Activated CD4-positive, alpha-beta T cell treated with anti-CD3 and anti-CD28 coated beads, Interleukin-2, amount 10 ng/mL, durations not matched to agents 7 days and 5 days (primary cell): Measurements from ENCODE around the gene ISG20. TPM values are rescaled to one million over a fixed set of nuclear protein-coding genes. Genes with fewer than 3 reads are reported as not detected.

Experiments
- CTCF ChIA-PET: fragments of 350-600 bp; sonication (Branson Sonifier 250); formaldehyde crosslinking; loops from one replicate; lab custom pipeline; 2021; ENCODE audit warnings: antibody characterized with exemption; lab: Charles Lee
- POLR2A ChIA-PET: fragments of 350-600 bp; sonication (Branson Sonifier 250); formaldehyde crosslinking; loops from one replicate; lab custom pipeline; 2021; ENCODE audit warnings: antibody characterized with exemption; lab: Charles Lee
- DNase-seq: peaks from one replicate; pipeline ENCODE4 v3.0.0-alpha.2; 2020
- H3K27ac Mint-ChIP-seq: one replicate; pipeline ENCODE4 v1.8.0; 2021; ENCODE audit warnings: mild to moderate bottlenecking, moderate library complexity, mixed read lengths
- H3K27me3 Mint-ChIP-seq: one replicate; pipeline ENCODE4 v1.8.0; 2021; ENCODE audit warnings: mixed read lengths
- H3K36me3 Mint-ChIP-seq: one replicate; pipeline ENCODE4 v1.8.0; 2021; ENCODE audit warnings: low read depth, mixed read lengths
- H3K4me1 Mint-ChIP-seq: one replicate; pipeline ENCODE4 v1.8.0; 2021; ENCODE audit warnings: mixed read lengths
- H3K4me3 Mint-ChIP-seq: one replicate; pipeline ENCODE4 v1.8.0; 2021; ENCODE audit warnings: mild to moderate bottlenecking, moderate library complexity, mixed read lengths
- H3K9me3 Mint-ChIP-seq: one replicate; pipeline ENCODE4 v1.8.0; 2021; ENCODE audit warnings: mixed read lengths
- total RNA-seq, 2 experiments: library from RNA; stranded (reverse); gene quantifications; one replicate each; pipeline ENCODE4 v1.2.3, GENCODE V29; 2021

Gene ISG20
- total RNA-seq, 2 experiments from 2014 or later, result 206 to 236 TPM

GRCh38 chr15:88622605-88622975 lies 16.2 kb upstream of the ISG20 start:
- peaks cover 62% of the 10 kb centered on the region for H3K4me1 Mint-ChIP-seq
- DNase-seq, result no peak
- no peaks in the 10 kb centered on the region for H3K9me3 Mint-ChIP-seq
- H3K4me3 Mint-ChIP-seq, result peak overlapping the region; percentile 91
- peaks cover 38% of the 10 kb centered on the region for H3K36me3 Mint-ChIP-seq
- POLR2A ChIA-PET, result interaction anchor here (1.0 kb wide), 1 partner anchor 16 kb away, joined by 7 read pairs; the partner anchor contains the start of gene ISG20
- H3K27ac Mint-ChIP-seq, result peak overlapping the region; percentile 93
- CTCF ChIA-PET, result interaction anchor here (1.2 kb wide), 1 partner anchor 16 kb away, joined by 4 read pairs; the partner anchor contains the start of gene ISG20
- H3K27me3 Mint-ChIP-seq, result peaks cover 5% of the 10 kb centered on the region

GRCh38 chr15:88623061-88623460 lies 15.8 kb upstream of the ISG20 start:
- CTCF ChIA-PET, result interaction anchor here (0.5 to 2.8 kb wide), 4 partner anchors 10 to 279 kb away, joined by 3 to 11 read pairs (median 9); no protein-coding TSS in a partner anchor
- H3K27ac Mint-ChIP-seq, result peak overlapping the region; percentile 93
- DNase-seq, result no peak
- H3K36me3 Mint-ChIP-seq, result peaks cover 43% of the 10 kb centered on the region
- H3K9me3 Mint-ChIP-seq, result no peaks in the 10 kb centered on the region
- peaks cover 5% of the 10 kb centered on the region for H3K27me3 Mint-ChIP-seq
- H3K4me3 Mint-ChIP-seq, result peak overlapping the region; percentile 91
- peaks cover 67% of the 10 kb centered on the region for H3K4me1 Mint-ChIP-seq
- POLR2A ChIA-PET, result no interaction called here

- Mint-ChIP-seq H3K36me3 (peaks cover 49% of the 10 kb centered on the region), H3K4me3 (peak overlapping the region; percentile 91), H3K27ac (peak overlapping the region; percentile 93), H3K9me3 (no peaks in the 10 kb centered on the region), H3K4me1 (peaks cover 73% of the 10 kb centered on the region), H3K27me3 (peaks cover 5% of the 10 kb centered on the region)
- CTCF ChIA-PET, result interaction anchor here (0.5 to 2.8 kb wide), 10 partner anchors 9 to 297 kb away, joined by 3 to 17 read pairs (median 7); no protein-coding TSS in a partner anchor
- DNase-seq, result no peak
- POLR2A ChIA-PET, result interaction anchor here (1.6 kb wide), 1 partner anchor 15 kb away, joined by 11 read pairs; the partner anchor contains the start of gene ISG20
Observed at GRCh38 chr15:88623632-88624031, 15.2 kb upstream of the ISG20 start.

GRCh38 chr15:88624156-88624970 lies 14.5 kb upstream of the ISG20 start:
- POLR2A ChIA-PET, result interaction anchor here (0.7 to 1.6 kb wide), 3 partner anchors 9 to 14 kb away, joined by 4 to 11 read pairs (median 4); partner anchors contain the start of gene ISG20
- H3K4me1 Mint-ChIP-seq, result peaks cover 80% of the 10 kb centered on the region
- peak; percentile 69 for DNase-seq
- peaks cover 56% of the 10 kb centered on the region for H3K36me3 Mint-ChIP-seq
- peaks cover 5% of the 10 kb centered on the region for H3K27me3 Mint-ChIP-seq
- no peaks in the 10 kb centered on the region for H3K9me3 Mint-ChIP-seq
- H3K27ac Mint-ChIP-seq, result peak overlapping the region; percentile 93
- peak overlapping the region; percentile 91 for H3K4me3 Mint-ChIP-seq
- CTCF ChIA-PET, result interaction anchor here (0.6 to 2.8 kb wide), 24 partner anchors 8 to 923 kb away, joined by 3 to 17 read pairs (median 4); partner anchors contain the start of gene HAPLN3

GRCh38 chr15:88624971-88625490 lies 13.8 kb upstream of the ISG20 start:
- peaks cover 82% of the 10 kb centered on the region for H3K4me1 Mint-ChIP-seq
- H3K36me3 Mint-ChIP-seq, result peaks cover 63% of the 10 kb centered on the region
- H3K27ac Mint-ChIP-seq, result peak overlapping the region; percentile 93
- no peaks in the 10 kb centered on the region for H3K9me3 Mint-ChIP-seq
- POLR2A ChIA-PET, result interaction anchor here (0.7 to 1.6 kb wide), 3 partner anchors 9 to 14 kb away, joined by 4 to 11 read pairs (median 4); partner anchors contain the start of gene ISG20
- CTCF ChIA-PET, result interaction anchor here (0.6 to 2.8 kb wide), 24 partner anchors 8 to 296 kb away, joined by 3 to 17 read pairs (median 4); partner anchors contain the start of gene HAPLN3
- no peaks in the 10 kb centered on the region for H3K27me3 Mint-ChIP-seq
- DNase-seq, result no peak
- H3K4me3 Mint-ChIP-seq, result peak overlapping the region; percentile 91

- POLR2A ChIA-PET, result interaction anchor here (1.7 kb wide), 1 partner anchor 12 kb away, joined by 13 read pairs; the partner anchor contains the start of gene ISG20
- H3K27me3 Mint-ChIP-seq, result no peaks in the 10 kb centered on the region
- H3K9me3 Mint-ChIP-seq, result no peaks in the 10 kb centered on the region
- H3K4me3 Mint-ChIP-seq, result peak overlapping the region; percentile 52
- peaks cover 85% of the 10 kb centered on the region for H3K4me1 Mint-ChIP-seq
- CTCF ChIA-PET, result interaction anchor here (0.8 to 2.3 kb wide), 3 partner anchors 9 to 279 kb away, joined by 3 to 17 read pairs (median 4); no protein-coding TSS in a partner anchor
- DNase-seq, result no peak
- peaks cover 72% of the 10 kb centered on the region for H3K36me3 Mint-ChIP-seq
- H3K27ac Mint-ChIP-seq, result peak overlapping the region; percentile 91
Observed at GRCh38 chr15:88625943-88626741, 12.7 kb upstream of the ISG20 start.

GRCh38 chr15:88627463-88627862 lies 11.4 kb upstream of the ISG20 start:
- POLR2A ChIA-PET, result interaction anchor here (1.7 kb wide), 1 partner anchor 11 kb away, joined by 13 read pairs; the partner anchor contains the start of gene ISG20
- Mint-ChIP-seq H3K4me3 (peak overlapping the region; percentile 52), H3K36me3 (peaks cover 77% of the 10 kb centered on the region), H3K9me3 (no peaks in the 10 kb centered on the region), H3K27me3 (no peaks in the 10 kb centered on the region), H3K4me1 (peaks cover 95% of the 10 kb centered on the region), H3K27ac (peak overlapping the region; percentile 91)
- CTCF ChIA-PET, result interaction anchor here (0.7 to 0.8 kb wide), 2 partner anchors 8 to 500 kb away, joined by 3 to 5 read pairs; no protein-coding TSS in a partner anchor
- peak; percentile 91 for DNase-seq

GRCh38 chr15:88628018-88628654 lies 10.7 kb upstream of the ISG20 start:
- Mint-ChIP-seq H3K4me3 (peak overlapping the region; percentile 52), H3K27ac (peak overlapping the region; percentile 91), H3K4me1 (peaks cover 94% of the 10 kb centered on the region), H3K27me3 (no peaks in the 10 kb centered on the region), H3K9me3 (no peaks in the 10 kb centered on the region), H3K36me3 (peaks cover 81% of the 10 kb centered on the region)
- DNase-seq, result no peak
- ChIA-PET POLR2A (interaction anchor here (1.7 kb wide), 1 partner anchor 10 kb away, joined by 13 read pairs; the partner anchor contains the start of gene ISG20), CTCF (interaction anchor here (0.7 to 0.8 kb wide), 2 partner anchors 8 to 499 kb away, joined by 3 to 5 read pairs; no protein-coding TSS in a partner anchor)

GRCh38 chr15:88629071-88629470 lies 9.7 kb upstream of the ISG20 start:
- POLR2A ChIA-PET, result no interaction called here
- H3K36me3 Mint-ChIP-seq, result peaks cover 78% of the 10 kb centered on the region
- no peak for DNase-seq
- H3K27me3 Mint-ChIP-seq, result no peaks in the 10 kb centered on the region
- no peaks in the 10 kb centered on the region for H3K9me3 Mint-ChIP-seq
- peaks cover 91% of the 10 kb centered on the region for H3K4me1 Mint-ChIP-seq
- CTCF ChIA-PET, result no interaction called here
- H3K4me3 Mint-ChIP-seq, result no peak overlapping the region
- peak overlapping the region; percentile 91 for H3K27ac Mint-ChIP-seq

GRCh38 chr15:88630141-88630721 lies 8.6 kb upstream of the ISG20 start:
- DNase-seq, result no peak
- Mint-ChIP-seq H3K27ac (peak overlapping the region; percentile 91), H3K4me3 (peak overlapping the region; percentile 25), H3K27me3 (no peaks in the 10 kb centered on the region), H3K36me3 (peaks cover 78% of the 10 kb centered on the region), H3K9me3 (no peaks in the 10 kb centered on the region), H3K4me1 (peaks cover 89% of the 10 kb centered on the region)
- POLR2A ChIA-PET, result interaction anchor here (0.7 kb wide), 1 partner anchor 8 kb away, joined by 3 read pairs; the partner anchor contains the start of gene ISG20
- CTCF ChIA-PET, result interaction anchor here (1.4 kb wide), 1 partner anchor 23 kb away, joined by 3 read pairs; no protein-coding TSS in a partner anchor
